ENCODE data around the gene CIART.

The CIART gene

DNA sequence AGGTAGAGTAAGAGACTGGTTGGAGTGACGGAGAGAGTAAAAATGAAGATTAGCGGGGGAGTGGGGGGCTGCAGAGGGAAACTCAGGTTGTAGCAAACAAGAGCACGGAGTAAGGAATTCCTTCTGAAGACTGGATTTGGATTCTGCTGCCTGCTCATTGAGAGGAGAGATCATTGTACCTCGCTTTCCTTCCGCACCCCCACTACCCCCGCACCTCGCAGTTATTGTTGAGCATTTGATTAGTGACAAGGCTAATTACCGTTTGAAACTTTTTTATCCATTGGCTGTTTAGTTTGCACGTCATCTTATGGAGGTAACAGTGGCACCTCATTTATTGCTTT, 39.4 kb downstream of the CIART start:
- TF ChIP-seq FOXM1 (IDR thresholded peaks at IDR 0.05; ENCODE audit: borderline replicate concordance, low read depth), result no peak
- TF ChIP-seq, protein P1, sequence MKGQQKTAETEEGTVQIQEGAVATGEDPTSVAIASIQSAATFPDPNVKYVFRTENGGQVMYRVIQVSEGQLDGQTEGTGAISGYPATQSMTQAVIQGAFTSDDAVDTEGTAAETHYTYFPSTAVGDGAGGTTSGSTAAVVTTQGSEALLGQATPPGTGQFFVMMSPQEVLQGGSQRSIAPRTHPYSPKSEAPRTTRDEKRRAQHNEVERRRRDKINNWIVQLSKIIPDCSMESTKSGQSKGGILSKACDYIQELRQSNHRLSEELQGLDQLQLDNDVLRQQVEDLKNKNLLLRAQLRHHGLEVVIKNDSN (IDR thresholded peaks at IDR 0.05), result no peak
- TF ChIP-seq TAF1 (IDR thresholded peaks at IDR 0.05; ENCODE audit: low read depth), result no peak
- TF ChIP-seq TCF12 (IDR thresholded peaks at IDR 0.05; ENCODE audit: low read depth), result no peak
- no peak for TF ChIP-seq CREB1 (IDR thresholded peaks at IDR 0.05; ENCODE audit: low read depth)
- no peak for TF ChIP-seq TEAD4 (IDR thresholded peaks at IDR 0.05)
- TF ChIP-seq EP300 (IDR thresholded peaks at IDR 0.05; ENCODE audit: borderline replicate concordance), result no peak
- no peak for TF ChIP-seq ZBTB7A (IDR thresholded peaks at IDR 0.05; ENCODE audit: low read depth)
- TF ChIP-seq, protein P2, sequence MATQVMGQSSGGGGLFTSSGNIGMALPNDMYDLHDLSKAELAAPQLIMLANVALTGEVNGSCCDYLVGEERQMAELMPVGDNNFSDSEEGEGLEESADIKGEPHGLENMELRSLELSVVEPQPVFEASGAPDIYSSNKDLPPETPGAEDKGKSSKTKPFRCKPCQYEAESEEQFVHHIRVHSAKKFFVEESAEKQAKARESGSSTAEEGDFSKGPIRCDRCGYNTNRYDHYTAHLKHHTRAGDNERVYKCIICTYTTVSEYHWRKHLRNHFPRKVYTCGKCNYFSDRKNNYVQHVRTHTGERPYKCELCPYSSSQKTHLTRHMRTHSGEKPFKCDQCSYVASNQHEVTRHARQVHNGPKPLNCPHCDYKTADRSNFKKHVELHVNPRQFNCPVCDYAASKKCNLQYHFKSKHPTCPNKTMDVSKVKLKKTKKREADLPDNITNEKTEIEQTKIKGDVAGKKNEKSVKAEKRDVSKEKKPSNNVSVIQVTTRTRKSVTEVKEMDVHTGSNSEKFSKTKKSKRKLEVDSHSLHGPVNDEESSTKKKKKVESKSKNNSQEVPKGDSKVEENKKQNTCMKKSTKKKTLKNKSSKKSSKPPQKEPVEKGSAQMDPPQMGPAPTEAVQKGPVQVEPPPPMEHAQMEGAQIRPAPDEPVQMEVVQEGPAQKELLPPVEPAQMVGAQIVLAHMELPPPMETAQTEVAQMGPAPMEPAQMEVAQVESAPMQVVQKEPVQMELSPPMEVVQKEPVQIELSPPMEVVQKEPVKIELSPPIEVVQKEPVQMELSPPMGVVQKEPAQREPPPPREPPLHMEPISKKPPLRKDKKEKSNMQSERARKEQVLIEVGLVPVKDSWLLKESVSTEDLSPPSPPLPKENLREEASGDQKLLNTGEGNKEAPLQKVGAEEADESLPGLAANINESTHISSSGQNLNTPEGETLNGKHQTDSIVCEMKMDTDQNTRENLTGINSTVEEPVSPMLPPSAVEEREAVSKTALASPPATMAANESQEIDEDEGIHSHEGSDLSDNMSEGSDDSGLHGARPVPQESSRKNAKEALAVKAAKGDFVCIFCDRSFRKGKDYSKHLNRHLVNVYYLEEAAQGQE (IDR thresholded peaks at IDR 0.05; ENCODE audit: low read depth), result no peak
- TF ChIP-seq EGR1 (IDR thresholded peaks at IDR 0.05), result no peak
- no peak for TF ChIP-seq RAD21 (IDR thresholded peaks at IDR 0.05; ENCODE audit: low read depth)

DNA sequence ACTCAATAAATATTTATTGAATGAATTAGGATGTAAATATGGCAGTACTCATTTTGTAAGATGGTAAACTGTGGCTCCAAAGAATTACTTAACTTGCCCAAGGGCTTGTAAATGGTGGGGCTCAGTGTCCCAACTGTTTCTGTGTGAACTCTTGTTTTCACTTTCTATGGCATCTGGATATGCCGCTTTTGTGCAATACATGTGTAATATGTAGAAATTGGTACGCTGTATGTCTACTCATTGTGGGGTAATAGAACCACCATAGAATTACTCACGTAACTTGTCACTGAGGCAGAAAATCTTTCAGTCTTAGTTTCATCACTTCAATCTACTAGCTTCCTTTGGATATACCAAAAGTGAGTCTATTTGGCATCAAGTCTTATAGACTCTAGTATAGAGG, 40.0 kb downstream of the CIART start:
- TF ChIP-seq CREB1 (IDR thresholded peaks at IDR 0.05; ENCODE audit: low read depth) (no peak), TEAD4 (IDR thresholded peaks at IDR 0.05) (no peak), CEBPB (IDR thresholded peaks at IDR 0.05) (no peak), TCF12 (IDR thresholded peaks at IDR 0.05; ENCODE audit: low read depth) (no peak), RAD21 (IDR thresholded peaks at IDR 0.05; ENCODE audit: low read depth) (no peak), TAF1 (IDR thresholded peaks at IDR 0.05; ENCODE audit: low read depth) (no peak), ZBTB7A (IDR thresholded peaks at IDR 0.05; ENCODE audit: low read depth) (no peak), YY1 (IDR thresholded peaks at IDR 0.05; ENCODE audit: low read depth) (no peak)
- TF ChIP-seq, protein P1 (IDR thresholded peaks at IDR 0.05), result no peak
- TF ChIP-seq, protein P2 (IDR thresholded peaks at IDR 0.05; ENCODE audit: low read depth), result no peak
- TF ChIP-seq, protein P3, sequence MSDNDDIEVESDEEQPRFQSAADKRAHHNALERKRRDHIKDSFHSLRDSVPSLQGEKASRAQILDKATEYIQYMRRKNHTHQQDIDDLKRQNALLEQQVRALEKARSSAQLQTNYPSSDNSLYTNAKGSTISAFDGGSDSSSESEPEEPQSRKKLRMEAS (IDR thresholded peaks at IDR 0.05), result no peak

DNA sequence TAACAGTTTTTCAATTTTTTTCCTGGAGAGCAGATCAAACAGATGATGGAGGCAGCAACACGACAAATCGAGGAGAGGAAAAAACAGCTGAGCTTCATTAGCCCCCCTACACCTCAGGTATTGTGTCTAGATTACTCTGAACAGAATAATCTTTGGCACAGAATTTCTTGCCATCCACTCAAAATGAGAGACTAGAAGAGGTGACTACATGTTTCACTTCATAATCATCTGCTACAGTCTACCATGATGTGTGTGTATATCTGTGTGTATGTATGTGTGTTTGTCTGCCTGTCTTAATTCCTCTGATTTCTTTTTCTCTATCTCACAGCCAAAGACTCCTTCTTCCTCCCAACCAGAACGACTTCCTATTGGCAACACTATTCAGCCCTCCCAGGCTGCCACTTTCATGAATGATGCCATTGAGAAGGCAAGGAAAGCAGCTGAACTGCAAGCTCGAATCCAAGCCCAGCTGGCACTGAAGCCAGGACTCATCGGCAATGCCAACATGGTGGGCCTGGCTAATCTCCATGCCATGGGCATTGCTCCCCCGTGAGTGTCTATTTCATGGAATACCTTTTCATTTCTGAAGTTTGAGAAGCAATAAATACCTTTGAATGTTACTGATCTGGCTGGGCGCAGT, 50.4 kb downstream of the CIART start:
- TF ChIP-seq TEAD4 (IDR thresholded peaks at IDR 0.05), result no peak
- TF ChIP-seq ZBTB7A (IDR thresholded peaks at IDR 0.05; ENCODE audit: low read depth), result no peak
- TF ChIP-seq NFIC (IDR thresholded peaks at IDR 0.05), result no peak
- TF ChIP-seq TCF12 (IDR thresholded peaks at IDR 0.05; ENCODE audit: low read depth), result no peak
- TF ChIP-seq CEBPB (IDR thresholded peaks at IDR 0.05), result no peak
- TF ChIP-seq, protein P3 (IDR thresholded peaks at IDR 0.05), result no peak
- TF ChIP-seq RAD21 (IDR thresholded peaks at IDR 0.05; ENCODE audit: low read depth), result no peak
- no peak for TF ChIP-seq YY1 (IDR thresholded peaks at IDR 0.05; ENCODE audit: low read depth)
- no peak for TF ChIP-seq TAF1 (IDR thresholded peaks at IDR 0.05; ENCODE audit: low read depth)
- no peak for TF ChIP-seq EGR1 (IDR thresholded peaks at IDR 0.05)
- TF ChIP-seq EP300 (IDR thresholded peaks at IDR 0.05; ENCODE audit: borderline replicate concordance), result no peak
- TF ChIP-seq, protein P1 (IDR thresholded peaks at IDR 0.05), result no peak
- TF ChIP-seq FOXM1 (IDR thresholded peaks at IDR 0.05; ENCODE audit: borderline replicate concordance, low read depth), result no peak
- TF ChIP-seq, protein P2 (IDR thresholded peaks at IDR 0.05; ENCODE audit: low read depth), result no peak
- TF ChIP-seq CREB1 (IDR thresholded peaks at IDR 0.05; ENCODE audit: low read depth), result no peak

Data from Ishikawa (cell line).